HCEC 1CT (cell line): ENCODE data around the gene PSMB3.

Source experiments
- DNase-seq: peaks from one replicate; pipeline ENCODE4 v3.0.0-alpha.2; 2017

PSMB3 gene

DNA sequence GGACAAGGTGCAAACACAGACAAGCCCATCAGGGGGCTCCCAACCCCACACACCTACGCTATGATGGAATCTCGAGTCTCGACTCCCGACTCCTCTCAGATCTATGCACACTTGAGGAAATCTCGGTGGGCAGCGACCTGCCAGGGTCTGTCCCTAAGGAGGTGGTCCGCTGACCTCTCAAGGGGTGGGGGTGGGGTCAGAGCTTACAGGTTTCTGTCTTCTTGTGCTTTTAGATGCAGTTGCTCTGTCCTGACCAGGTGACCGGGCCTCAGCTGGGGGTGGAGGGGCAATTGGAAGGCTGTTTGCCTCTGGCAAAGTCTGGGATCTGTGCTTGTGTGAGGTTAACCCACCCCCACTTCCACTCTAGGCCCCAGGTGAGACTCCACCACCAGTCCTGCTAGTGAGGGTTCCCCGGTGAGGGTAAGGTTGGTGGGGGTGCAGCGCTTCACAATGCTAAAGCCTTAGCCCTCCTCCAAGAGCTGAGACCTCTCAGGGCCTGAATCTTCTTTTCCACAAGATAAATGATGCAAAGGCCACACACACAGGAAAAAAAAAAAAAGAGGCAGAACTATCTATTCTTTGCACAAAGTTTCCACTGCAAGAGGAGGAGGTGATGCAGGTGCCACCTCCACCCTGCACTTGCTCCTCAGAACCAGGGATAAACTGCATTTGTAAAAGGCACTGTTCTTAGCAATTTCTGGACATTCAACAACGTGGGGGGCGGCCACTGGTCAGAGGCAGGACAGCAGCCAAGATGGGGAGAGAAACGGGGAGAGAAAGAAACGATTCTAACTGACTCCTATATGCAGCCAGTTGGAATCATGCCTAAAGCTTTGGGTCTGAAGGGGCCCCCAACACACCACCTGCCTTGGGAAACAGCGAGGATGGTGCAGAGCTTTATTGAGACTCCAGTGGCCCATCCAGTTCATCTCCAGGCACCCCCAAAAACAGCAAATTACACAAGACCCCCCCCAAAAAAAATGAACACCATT, 18.3 kb upstream of the PSMB3 start:
- no peak for DNase-seq

DNA sequence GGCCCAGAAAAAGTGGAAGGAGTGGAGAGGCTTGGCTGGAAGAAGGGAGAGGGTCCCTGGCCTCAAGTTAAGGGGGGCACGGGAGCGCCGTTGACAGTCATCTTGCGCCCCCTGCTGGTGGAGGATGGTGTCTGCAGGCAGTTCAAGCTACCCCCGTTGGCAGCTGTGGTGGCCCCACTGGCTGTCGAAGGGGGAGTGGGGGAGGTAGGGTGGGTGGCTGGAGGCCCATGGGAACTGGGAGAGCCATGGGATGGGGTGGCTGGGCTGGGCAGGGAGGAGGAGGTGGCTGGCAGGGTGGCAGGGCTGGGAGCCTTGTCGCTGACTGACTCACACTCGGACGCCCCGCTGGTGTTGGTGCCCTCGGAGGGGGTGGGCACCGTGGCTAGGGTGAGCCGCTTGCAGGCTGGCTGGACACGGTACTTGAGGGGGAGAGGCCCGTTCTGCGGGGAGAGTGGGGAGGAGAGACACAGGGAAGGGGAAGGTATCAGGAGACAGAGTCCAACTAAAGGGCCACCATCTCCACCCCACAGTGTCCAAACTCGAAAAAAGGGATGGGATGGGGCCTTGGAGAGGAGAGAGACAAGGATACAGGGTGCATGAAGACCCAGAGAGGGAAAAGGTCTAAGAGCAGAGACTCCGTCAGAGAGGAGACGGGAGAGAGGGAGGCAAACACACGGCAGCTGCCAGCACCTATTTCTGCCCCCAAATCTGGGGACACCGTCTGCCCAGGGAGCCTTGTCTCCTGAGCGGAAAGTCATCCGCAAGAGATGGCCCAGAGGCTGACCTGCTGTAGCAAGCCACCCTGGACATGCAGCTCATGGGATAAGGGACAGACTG, 17.2 kb upstream of the PSMB3 start:
- peak; percentile 14 for DNase-seq

DNA sequence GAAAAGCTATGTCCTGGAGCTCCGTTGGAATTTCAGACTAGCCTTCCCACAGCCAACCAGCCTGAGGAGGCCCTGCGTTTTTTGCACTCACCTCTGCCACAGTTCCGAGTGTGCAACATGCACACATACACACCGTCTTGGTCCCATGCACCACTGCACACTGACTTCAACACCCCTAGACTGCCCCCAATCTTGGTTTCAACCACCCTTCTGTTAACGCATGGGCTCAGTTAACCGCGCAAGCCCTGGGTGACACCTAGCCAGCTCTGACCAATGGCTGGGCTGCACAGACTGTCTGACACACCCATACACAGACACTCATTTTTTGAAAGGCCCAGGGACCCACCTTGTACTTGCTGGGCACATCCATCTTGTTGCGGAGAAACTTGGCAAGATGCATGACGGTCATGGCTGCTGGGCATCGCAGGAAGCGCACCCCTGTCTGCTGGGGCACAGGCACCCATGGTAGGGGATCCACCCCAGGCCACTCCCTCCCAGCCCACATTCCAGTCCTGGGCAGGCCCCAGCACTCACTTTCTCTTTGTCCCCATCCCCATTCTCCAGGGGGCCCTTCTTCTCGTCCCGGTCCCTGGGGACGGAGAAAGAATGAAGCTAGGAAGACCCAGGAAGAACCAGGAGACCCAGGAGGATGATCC, 14.4 kb upstream of the PSMB3 start:
- no peak for DNase-seq

DNA sequence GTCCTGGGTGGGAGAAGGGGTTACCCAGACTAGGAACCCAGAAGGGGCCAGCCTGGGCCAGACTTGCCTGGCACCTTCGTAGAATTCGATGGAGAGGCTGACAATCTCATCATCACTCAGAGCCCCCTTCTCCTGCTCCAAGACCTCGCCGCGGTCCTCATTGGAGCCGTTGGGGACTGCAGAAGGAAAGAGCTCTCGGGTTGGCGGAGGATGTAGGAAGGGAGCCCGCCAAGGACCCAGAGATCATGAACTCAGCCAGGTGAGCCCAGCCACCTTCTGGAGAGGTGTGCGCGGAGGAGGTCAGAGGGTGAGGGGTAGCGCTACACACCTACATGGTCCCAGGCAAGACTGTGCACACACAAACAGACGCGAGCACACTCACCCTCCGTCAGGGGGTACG, 13.9 kb upstream of the PSMB3 start:
- no peak for DNase-seq

DNA sequence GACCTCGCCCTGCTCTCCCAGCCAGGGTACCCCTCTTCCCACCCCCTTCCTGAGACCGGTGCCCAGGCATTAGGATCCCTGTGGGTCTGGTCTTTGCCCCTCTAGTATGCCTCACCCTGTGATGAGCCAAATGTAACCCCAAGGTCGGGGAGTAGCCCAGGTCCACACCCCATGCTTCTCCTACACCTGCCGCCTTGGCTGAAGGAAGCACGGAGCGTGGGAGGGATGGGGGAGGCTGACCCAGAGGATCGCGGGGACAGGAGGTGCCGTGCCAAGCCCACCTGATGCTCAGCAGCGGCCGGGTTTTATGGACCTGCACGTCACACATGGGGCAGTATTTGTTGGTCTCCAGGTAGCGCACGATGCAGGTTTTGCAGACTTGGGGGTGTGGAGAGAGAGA, 13.2 kb upstream of the PSMB3 start:
- no peak for DNase-seq

DNA sequence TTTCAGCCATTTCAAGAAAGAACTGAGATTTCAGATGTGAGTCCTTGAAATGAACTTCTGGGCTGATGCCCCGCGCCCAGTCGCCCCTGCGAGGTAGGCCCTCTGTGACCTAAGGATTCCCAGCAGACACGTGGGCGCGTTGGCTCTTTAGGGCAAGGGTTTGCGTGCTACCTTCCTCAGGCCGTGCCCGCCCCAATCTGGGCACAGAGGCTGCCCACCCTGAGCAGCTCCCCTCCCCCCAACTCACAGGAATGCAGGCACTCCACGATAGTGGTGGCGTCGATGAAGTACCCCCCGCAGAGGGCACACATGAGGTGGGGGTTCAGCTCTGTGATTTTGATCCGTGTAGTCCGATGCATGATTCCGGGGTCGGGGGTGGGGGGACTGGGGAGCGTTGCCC, 12.5 kb upstream of the PSMB3 start:
- no peak for DNase-seq

DNA sequence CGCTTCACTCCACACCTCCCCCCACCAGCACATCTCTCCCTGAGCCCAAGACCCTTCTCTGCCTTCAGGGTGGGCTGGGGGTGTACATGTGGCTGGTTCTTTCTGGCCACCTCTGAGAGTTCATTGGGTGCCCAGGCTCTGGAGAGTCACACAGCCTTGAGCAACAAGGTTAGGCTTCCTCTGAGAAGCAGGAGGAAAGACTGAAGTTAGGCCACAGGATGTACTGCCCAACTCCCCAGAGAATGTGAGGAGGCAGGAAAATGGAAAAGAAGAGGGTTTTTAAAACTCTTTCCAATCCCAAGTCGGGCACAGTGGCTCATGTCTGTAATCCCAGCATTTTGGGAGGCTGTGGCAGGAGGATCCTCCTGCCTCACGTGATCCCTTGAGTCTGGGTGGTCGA, 11.7 kb upstream of the PSMB3 start:
- DNase-seq: no peak

DNA sequence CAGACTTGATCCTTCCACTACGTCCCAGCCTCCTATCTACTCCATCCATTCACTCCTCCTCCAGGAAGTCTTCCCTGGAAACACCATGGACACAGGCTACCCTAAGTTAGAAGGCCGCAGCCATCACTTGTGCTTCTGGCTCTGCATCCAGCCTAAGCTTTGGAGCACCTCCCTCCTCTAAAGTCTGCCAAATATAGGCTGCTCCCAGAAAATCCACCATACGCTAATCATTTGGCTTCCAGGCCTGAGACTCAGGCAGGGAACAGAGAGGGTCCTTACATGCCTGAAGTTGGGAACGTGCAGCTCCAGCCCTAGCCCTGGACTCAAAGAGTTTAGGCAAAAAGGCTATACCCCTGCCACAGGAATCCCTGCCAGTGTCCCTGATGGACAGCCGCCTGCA, 11.1 kb upstream of the PSMB3 start:
- DNase-seq: no peak

DNA sequence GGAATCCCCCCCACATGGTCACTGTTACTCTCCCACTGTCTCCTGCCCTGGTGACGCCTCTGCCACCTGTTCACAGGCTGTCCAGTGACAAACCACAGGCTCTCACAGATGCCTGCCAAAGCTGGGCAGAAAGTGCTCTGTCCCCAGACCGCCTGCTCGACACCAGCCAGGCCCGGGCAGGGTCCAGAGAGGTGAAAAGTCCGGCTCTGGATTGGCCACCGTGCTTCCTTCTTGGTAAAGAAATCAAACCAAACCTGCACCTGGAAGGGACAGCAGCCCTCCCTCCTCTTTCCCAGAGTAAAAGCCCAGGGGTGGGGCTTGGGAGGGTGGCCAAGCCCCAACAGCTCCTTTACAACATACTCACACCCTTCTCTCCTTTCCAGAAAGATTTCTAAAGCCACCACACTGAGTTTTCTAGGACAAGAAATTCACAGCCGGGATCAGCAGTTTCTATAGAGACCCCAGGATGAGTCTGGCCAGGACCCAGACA, 10.6 kb upstream of the PSMB3 start:
- DNase-seq: no peak

DNA sequence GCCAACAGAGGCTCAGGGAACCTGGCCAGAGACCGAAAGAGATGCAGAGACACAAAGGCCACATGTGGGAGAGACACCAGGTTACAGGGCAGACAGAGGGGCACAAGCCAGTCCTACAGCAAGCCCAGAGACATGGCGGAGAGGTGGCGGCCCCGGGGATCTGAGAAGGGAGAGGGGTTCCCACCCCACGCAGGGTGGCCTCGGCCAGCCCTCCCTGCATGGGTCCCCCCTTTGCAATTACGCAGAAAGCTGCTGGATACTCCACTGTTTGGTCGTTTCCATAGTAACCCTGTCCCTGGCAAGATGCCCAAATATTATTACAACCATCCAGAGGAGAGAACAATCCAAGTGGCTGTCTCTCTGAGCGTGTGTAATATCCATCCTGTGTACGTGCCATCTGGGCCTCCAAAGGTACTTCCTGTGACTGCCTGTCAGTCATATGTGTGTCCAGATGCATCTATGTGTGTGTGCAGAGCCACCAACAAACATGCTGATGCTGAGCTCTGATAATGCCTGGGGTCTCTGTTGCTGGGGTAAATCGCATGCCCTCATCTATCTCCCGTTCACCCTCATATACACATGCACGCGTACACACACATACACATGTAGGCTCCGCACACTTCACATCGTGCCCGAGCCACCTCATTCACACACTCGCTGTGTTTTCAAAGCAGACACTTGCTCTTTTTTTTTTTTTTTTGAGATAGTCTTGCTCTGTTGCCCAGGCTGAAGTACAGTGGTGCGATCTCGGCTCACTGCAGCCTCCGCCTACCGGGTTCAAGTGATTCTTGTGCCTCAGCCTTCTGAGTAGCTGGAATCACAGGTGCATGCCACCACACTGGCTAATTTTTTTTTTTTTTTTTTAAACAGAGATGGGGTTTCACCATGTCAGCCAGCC, 9.9 kb upstream of the PSMB3 start:
- peak; percentile 32 for DNase-seq

DNA sequence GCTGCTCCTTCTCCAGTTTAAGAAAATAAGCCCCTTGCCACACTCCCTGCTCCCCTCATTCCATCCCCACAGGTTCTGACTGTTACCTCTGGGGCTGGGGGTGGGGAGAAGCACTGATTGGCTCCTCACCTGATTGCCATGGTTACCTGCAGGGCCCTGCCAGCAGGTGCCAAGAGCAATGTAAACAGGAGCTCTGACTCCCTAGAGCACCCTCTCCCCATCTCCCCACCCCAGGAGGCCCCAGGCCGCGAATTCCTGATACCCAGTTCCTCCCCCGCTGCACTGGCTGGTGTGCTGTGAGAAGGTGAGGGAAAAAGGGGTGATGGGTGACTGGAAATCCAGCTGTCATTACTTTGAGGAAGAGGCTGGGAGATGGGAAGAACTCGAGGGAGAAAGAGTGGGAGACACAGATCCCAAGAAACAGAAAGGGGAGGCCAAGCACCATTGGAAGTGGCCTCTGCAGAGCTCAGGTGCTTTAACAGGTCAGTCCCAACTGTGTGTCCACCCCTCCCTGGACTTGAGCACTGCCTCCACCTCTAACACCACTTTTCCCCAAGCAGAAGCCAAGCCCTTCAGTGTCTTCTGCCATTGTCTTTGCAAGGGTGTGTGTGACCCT, 8.9 kb upstream of the PSMB3 start:
- no peak for DNase-seq

DNA sequence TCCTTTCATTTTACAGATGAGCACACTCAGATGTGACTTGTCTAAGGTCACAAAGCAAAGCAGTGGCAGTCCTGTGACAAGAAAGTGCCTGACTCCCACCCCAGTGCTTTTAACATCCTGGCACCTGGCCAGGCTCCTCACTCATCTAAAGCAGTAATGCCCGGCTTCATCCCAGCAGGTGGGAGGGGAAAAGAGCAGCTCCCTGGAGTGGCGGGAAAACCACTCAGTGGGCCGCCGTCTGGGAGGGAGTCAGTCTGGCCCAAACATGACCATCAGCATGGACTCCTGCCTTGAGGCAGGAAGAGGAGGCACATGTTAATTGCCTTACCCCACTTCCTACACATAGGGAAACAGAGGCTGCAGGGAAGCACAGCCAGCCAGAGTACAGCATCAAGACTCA, 7.0 kb upstream of the PSMB3 start:
- no peak for DNase-seq

DNA sequence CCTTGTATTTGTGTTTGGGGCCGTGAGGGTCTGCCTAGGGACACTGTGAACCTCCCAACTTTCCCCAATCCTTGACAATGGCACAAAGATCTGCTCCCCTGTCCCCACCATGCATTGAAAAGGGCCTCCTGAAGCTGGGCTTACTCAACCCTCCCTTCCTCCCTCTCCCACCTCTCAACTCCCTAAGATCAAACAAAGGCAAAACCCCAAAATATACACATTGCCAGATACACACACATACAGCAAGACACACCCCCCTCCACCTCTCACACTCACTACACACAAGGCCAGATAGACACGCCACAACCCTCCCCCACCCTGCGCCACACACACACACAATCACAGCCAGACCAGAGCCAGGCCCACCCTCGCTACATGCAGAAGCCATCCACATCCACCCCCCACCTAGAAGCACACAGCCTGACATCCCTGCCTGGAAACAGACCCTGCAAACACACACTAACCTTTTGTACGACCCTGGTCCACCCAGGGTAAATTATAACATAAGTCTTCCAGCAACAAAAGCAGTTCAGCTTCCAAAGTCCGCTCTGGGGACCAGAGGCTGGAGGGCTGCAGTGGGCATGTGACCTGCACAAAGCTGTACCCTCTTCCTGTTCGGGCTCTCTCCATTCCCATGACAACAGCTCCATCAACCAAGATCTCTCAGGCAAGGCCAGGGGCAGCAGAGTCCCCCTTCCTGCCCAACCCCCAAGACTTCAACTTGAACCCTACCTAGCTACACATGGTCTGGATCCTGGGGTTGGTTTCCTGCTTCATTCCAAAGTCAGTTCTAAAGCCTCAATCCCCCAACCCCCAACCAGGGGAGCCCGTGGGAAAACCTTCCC, 6.3 kb upstream of the PSMB3 start:
- no peak for DNase-seq

DNA sequence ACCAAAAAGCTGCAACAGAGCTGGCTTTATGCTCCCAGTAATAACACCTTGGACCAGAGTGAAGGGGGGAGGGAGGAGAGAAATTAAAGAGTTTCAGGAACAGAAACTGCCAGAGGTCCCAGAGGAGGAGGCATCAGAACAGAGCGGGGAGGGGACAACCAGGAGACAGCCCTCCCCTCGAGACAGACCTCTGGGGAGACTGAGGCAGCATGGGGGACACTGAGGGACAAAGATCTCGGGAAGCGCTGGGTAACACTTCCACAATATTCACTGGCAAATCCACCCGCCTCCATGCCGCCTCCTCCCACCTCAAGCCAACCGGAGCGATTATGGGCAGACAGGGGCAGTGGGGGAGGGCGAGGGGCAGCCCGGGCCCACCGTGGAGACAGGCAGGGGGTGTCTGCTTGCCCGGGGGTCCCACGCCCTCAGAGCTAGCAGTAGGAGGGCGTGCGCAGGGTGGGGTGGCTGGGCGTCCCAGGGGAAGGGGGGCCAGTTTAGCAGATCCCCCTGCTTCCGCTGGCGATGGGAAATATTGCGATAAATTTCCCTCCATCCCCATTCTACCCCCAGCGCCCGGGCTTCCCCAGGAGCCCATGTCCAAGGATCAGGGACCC, 5.6 kb upstream of the PSMB3 start:
- DNase-seq: no peak

DNA sequence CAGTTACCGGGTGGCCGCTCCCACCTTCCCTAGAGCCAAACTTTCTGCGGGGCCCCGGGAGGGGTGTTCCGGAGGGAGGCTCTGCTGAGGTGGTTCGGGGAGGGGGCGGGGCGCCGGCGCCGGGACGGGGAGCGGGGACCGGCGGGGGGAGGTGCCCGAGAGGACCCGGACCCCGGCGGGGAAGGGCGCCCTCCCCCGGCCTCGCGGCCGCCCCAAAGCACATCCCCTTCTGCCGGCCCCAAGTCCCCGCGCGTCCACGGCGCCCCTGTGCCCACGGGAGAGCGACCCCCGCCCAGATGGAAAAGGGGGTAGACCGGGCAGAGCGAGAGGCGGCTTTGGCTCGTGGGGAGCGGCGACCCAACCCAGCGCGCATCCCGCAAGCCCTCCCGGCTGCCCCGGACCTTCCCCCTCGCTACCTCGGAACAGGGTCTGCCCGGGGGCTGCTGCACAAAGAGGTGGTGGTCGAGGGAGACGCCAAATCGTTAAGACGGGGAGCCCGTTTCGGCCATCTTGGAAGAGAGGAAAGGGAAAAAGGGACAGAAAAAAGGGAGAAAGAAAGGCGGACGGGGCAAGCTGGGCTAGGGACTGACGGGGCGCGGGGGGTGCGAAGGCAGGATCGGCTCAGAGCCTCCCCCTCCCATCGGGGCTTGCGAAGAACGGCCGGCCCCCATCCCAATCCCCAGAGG, 4.9 kb upstream of the PSMB3 start:
- peak; percentile 15 for DNase-seq

DNA sequence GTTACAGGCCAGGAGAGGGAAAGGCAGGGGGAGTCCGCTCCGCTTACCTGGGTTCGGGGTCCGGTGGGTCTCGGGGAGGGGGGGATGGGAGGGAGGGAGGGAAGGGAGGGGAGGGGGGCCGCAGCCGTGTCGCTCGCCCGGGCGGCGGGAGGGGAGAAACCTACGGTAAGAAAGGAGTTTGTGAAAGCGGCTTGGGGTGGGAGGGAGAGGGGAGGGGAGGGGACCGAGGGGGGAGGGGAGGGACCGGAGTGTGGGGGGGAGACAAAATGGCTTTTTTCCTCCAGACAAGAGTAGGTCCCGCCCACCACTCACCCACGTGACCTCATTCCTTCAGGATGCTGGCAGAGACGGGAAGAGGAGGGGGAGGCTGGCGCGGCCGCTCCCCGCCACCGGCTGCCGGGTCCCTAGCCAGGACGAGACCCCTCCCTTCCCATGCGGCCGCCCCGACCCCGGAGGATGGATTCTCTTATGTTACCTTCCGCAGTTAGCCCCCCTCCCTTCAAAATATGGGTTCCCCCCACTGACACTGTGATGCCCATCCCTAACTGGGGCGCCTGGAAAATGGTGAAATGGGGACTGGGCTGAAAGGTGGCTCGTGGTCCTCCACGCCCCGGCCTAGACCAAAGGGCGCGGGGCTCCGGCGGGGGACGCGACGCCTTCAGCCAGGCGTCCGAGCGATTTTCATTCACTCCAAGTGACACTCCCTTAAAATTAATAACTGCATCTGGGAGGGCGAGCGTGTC, 4.2 kb upstream of the PSMB3 start, which contains the start of gene PCGF2:
TSS of gene PCGF2 (minus strand) at position 188 of the 743 bp plus-strand sequence. CDS start 7,934 bp downstream, outside the sequence.
- DNase-seq: peak; percentile 79

DNA sequence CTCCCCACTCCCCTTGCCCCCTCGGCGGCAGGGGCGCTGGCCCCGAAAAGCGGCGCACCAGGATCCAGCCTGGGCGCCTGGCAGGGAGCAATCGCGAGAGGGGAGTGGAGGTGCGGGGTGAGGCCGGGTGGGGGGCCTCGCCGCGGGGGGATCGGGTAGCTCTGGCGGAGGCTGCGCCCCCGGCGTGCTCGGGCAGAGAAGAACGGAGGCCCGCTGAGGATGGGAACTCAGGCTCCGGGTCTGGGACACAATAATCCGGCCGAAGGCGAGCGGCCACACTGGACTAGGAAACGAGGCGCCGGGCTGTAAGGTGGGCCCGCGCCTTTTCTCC, 3.7 kb upstream of the PSMB3 start:
- no peak for DNase-seq

DNA sequence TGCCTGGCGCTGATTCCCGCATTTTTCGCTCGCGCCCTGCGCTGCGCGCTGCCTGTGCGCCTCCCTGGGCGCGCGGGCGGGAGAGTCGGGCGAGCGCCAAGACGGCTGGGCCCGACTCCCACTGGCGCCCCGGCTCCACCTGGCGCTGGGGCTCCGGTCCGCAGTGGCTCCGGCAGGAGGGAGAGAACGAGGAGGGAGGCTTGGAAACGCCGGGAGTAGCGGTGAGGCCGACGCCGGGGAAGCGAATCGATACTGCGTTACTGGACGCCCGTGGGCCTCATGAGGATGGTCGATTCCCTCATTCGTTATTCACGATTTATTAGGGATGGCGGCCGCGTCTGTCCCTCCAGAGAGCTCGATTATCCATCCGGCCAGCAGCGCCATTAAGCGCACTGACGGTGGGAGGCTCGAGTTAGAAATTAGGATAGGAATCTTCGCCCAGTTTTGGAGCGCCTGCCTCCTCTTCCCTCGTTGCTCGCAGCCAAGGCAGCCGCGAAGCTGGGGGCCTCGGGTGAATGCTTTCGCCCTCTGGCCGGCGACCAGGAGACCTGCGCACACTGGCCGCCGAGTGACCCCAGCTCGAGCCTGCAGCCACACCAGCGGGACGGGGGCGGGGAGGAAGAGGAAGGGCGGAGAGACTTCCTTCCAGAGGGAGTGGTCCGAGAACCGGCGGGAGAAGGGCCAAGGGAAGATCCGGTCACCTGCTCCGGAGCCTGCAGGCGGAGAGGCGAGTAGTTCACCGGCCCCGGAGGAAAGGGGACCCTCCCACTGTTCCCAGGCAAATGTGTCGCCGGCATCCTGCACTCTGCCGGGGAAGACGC, 3.1 kb upstream of the PSMB3 start:
- DNase-seq: peak; percentile 49
